ENCODE measurements around the gene TCF25. TPM values are rescaled to one million over a fixed set of nuclear protein-coding genes. Genes with fewer than 3 reads are reported as not detected.

TCF25 gene
- total RNA-seq, 1 experiment from 2014 or later: 155 TPM

GRCh38 chr16:89848974-89849373, 24.4 kb upstream of the TCF25 start (continued):
- TF ChIP-seq FOXP4 (CRISPR knock-in tag; IDR thresholded peaks at IDR 0.05): no peak
- TF ChIP-seq NR1H2 (CRISPR knock-in tag; IDR thresholded peaks at IDR 0.05): no peak

- ATAC-seq (no peak), DNase-seq (ENCODE audit: low spot score) (no peak)
- no peaks in the 10 kb centered on the region for H3K9me3 Mint-ChIP-seq
- ChIA-PET CTCF (interaction anchor here (0.8 to 0.9 kb wide), 2 partner anchors 57 to 149 kb away, joined by 3 read pairs; no protein-coding TSS in a partner anchor), POLR2A (no interaction called here)
- 0 out of 2 replicates have a peak, but pooled peaks cover 2% of the 10 kb centered on the region for H3K36me3 Mint-ChIP-seq
- no peaks in the 10 kb centered on the region for H3K27me3 Mint-ChIP-seq (ENCODE audit: low read depth)
- peak overlapping the region; percentile 41; the same call in 1 of the 2 replicates for H3K27ac Mint-ChIP-seq
- H3K4me1 Mint-ChIP-seq: peaks cover 3% of the 10 kb centered on the region; the same call in 1 of the 2 replicates
- TF ChIP-seq TCF7 (CRISPR knock-in tag; IDR thresholded peaks at IDR 0.05; ENCODE audit: low read depth) (no peak), AR (CRISPR knock-in tag; IDR thresholded peaks at IDR 0.05) (no peak), FOXK1 (CRISPR knock-in tag; IDR thresholded peaks at IDR 0.05) (no peak), ZNF281 (CRISPR knock-in tag; IDR thresholded peaks at IDR 0.05) (no peak), ZNF232 (CRISPR knock-in tag; IDR thresholded peaks at IDR 0.05) (no peak), PRRX2 (CRISPR knock-in tag; IDR thresholded peaks at IDR 0.05) (no peak), TEAD1 (CRISPR knock-in tag; IDR thresholded peaks at IDR 0.05) (no peak), NR3C1 (CRISPR knock-in tag; conservative IDR thresholded peaks at IDR 0.05; ENCODE audit: low read depth) (no peak), GABPB1 (CRISPR knock-in tag; IDR thresholded peaks at IDR 0.05) (no peak), ATF1 (CRISPR knock-in tag; IDR thresholded peaks at IDR 0.05) (no peak), SOX15 (CRISPR knock-in tag; IDR thresholded peaks at IDR 0.05) (no peak), TP53 (CRISPR knock-in tag; IDR thresholded peaks at IDR 0.05) (no peak), SP1 (CRISPR knock-in tag; conservative IDR thresholded peaks at IDR 0.05) (no peak), ATF3 (CRISPR knock-in tag; conservative IDR thresholded peaks at IDR 0.05) (no peak), RORB (CRISPR knock-in tag; IDR thresholded peaks at IDR 0.05) (no peak)
- H3K4me3 Mint-ChIP-seq: no peak overlapping the region
Observed at GRCh38 chr16:89853306-89853993, 19.9 kb upstream of the TCF25 start.
